T-cell (primary cell): ENCODE results near the gene DKKL1. TPM values are rescaled to one million over a fixed set of nuclear protein-coding genes. Genes with fewer than 3 reads are reported as not detected.
"Not testable (repeated sequence)": the region's sequence is repeated elsewhere in the genome, so short reads cannot be mapped to it uniquely, and the experiment has no call there.

Experiments
- ATAC-seq, 4 experiments: fragments of 200-7000 bp in 3 of 4; fragments of 150-1000 bp in 1 of 4; cut with Tn5 transposase; replicated peaks in 1 of 4; 1 replicate in 3 of 4; 2 replicates in 1 of 4; pipeline ENCODE4 v1.10.0; 2021; ENCODE audit warnings: moderate library complexity in 3 of 4, mild to moderate bottlenecking in 2 of 4, moderate number of reproducible peaks in 1 of 4
- CTCF ChIA-PET, 2 donors: fragments of 300-600 bp; sonication (Branson Sonifier 250); formaldehyde crosslinking; loops; one replicate each; lab custom pipeline; 2022; ENCODE audit warnings: antibody characterized with exemption in 2 of 2; lab: Charles Lee
- POLR2A ChIA-PET, 2 donors: fragments of 300-600 bp; sonication (Branson Sonifier 250); formaldehyde crosslinking; loops; one replicate each; lab custom pipeline; 2022; ENCODE audit warnings: antibody characterized with exemption in 2 of 2; lab: Charles Lee
- DNase-seq, 35 experiments: peaks; one replicate each; pipeline versions ENCODE4 v3.0.0 to v3.0.0-alpha.2; 2013 to 2023
- H3K27ac ChIP-seq: one replicate; pipeline ENCODE4 v1.5.1; 2013; ENCODE audit warnings: low read length
- H3K27me3 ChIP-seq, 2 experiments: replicated peaks in 1 of 2; 1 replicate in 1 of 2; 2 replicates in 1 of 2; pipeline versions ENCODE4 v1.6.1 to v1.7.0; 2013; ENCODE audit warnings: low read length in 1 of 2, mixed read lengths in 1 of 2; ENCODE audit not compliant: control insufficient read depth in 2 of 2, insufficient read depth in 2 of 2; ENCODE audit errors: extremely low read depth in 1 of 2
- H3K36me3 ChIP-seq, 2 donors: 1 replicate in 1 of 2; 2 replicates in 1 of 2; pipeline versions ENCODE4 v1.6.1 to v1.7.0; 2013; ENCODE audit warnings: low read length in 1 of 2; ENCODE audit not compliant: control insufficient read depth in 2 of 2, insufficient read depth in 1 of 2; ENCODE audit errors: extremely low read depth in 1 of 2
- H3K4me1 ChIP-seq, 2 experiments: 1 replicate in 1 of 2; 2 replicates in 1 of 2; pipeline versions ENCODE4 v1.6.1 to v1.7.0; 2013; ENCODE audit warnings: low read length in 2 of 2, mixed read lengths in 1 of 2; ENCODE audit not compliant: insufficient read depth in 2 of 2, control insufficient read depth in 1 of 2; ENCODE audit errors: extremely low read depth in 1 of 2
- H3K4me3 ChIP-seq, 2 donors: 1 replicate in 1 of 2; 2 replicates in 1 of 2; pipeline versions ENCODE4 v1.5.1 to v1.7.0; 2013; ENCODE audit warnings: mild to moderate bottlenecking in 2 of 2, low read length in 1 of 2, moderate library complexity in 1 of 2; ENCODE audit not compliant: control insufficient read depth in 1 of 2; ENCODE audit errors: extremely low read depth in 1 of 2
- H3K9me3 ChIP-seq: 2 replicates; pipeline ENCODE4 v1.7.0; 2013
- H3K27ac Mint-ChIP-seq, 2 donors: one replicate each; pipeline ENCODE4 v1.8.0; 2020 to 2021; ENCODE audit warnings: mild to moderate bottlenecking in 2 of 2, mixed read lengths in 2 of 2
- H3K27me3 Mint-ChIP-seq, 2 donors: one replicate each; pipeline ENCODE4 v1.8.0; 2021 to 2022; ENCODE audit warnings: mixed read lengths in 2 of 2
- H3K36me3 Mint-ChIP-seq: one replicate; pipeline ENCODE4 v1.8.0; 2021; ENCODE audit warnings: mixed read lengths
- H3K4me1 Mint-ChIP-seq, 3 donors: one replicate each; pipeline ENCODE4 v1.8.0; 2020 to 2022; ENCODE audit warnings: mixed read lengths in 3 of 3, mild to moderate bottlenecking in 1 of 3
- H3K4me3 Mint-ChIP-seq, 3 donors: one replicate each; pipeline ENCODE4 v1.8.0; 2020 to 2022; ENCODE audit warnings: mild to moderate bottlenecking in 3 of 3, mixed read lengths in 3 of 3, moderate library complexity in 3 of 3
- H3K9me3 Mint-ChIP-seq, 3 donors: one replicate each; pipeline ENCODE4 v1.8.0; 2020 to 2022; ENCODE audit warnings: mixed read lengths in 3 of 3
- WGBS: methylation state at CpG from one replicate; pipeline ENCODE4 v1.1.5; 2013; ENCODE audit warnings: missing lambda C conversion rate; ENCODE audit not compliant: insufficient coverage; 5-methylcytosine and 5-hydroxymethylcytosine counted together
- total RNA-seq, 35 experiments: library from RNA in 6 of 35; stranded (reverse) in 6 of 35; fragments of 120-200 nt in 1 of 35; gene quantifications; one replicate each; pipeline versions ENCODE4 v1.2.1 to v1.2.4 and lab custom pipeline; 2013 to 2026

DKKL1 gene
- total RNA-seq, 5 donors from 2014 or later (not counting 1 experiment from before 2014, with no cell fraction given), result not detected

DNA sequence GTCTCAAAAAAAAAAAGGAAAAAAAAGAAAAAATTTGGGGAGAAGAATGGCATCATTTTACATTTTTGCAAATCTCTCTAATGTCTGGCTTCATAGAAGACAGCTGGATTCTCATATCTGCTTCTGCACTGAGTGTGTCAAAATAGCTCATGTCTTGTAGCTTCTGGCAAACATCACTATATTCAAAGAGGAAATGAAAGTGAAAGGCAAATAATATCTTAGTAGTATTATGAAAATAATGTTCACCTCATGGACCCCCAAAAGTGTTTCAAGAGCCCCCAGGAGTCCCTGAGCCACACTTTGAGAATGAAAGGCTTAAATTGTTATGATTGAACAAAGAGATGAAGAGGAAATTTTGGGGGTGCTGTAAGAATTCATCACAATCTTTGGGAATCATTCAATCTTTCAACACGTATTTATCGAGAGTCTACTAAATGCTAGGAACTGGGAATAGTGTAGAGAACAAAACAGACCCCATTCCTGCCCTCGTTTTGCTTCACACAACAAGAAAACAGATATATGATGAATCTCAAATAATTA is 37.4 kb upstream of the DKKL1 start:
- H3K4me1 Mint-ChIP-seq, result peaks cover 26 to 41% (median 29%) of the 10 kb centered on the region in 3 donors
- no peaks in the 10 kb centered on the region for H3K27me3 Mint-ChIP-seq
- H3K9me3 ChIP-seq, result no peaks in the 10 kb centered on the region
- ATAC-seq (no peak), DNase-seq (no peak)
- H3K36me3 Mint-ChIP-seq, result peaks cover 32% of the 10 kb centered on the region
- no peak overlapping the region for H3K27ac ChIP-seq
- H3K9me3 Mint-ChIP-seq, result no peaks in the 10 kb centered on the region
- no peak overlapping the region for H3K27ac Mint-ChIP-seq
- peaks cover 3 to 4% of the 10 kb centered on the region in 2 experiments for H3K4me1 ChIP-seq
- no peaks in the 10 kb centered on the region for H3K27me3 ChIP-seq
- peaks cover 12 to 19% of the 10 kb centered on the region in 2 donors for H3K36me3 ChIP-seq
- ChIA-PET POLR2A (no interaction called here), CTCF (interaction anchor here in 1 of 2 donors (0.7 kb wide), 1 partner anchor 19 kb away, joined by 3 read pairs; no protein-coding TSS in a partner anchor)
- no CpG with 5 or more reads among the region's 3 CpGs for WGBS
- no peak overlapping the region for H3K4me3 ChIP-seq
- no peak overlapping the region for H3K4me3 Mint-ChIP-seq

DNA sequence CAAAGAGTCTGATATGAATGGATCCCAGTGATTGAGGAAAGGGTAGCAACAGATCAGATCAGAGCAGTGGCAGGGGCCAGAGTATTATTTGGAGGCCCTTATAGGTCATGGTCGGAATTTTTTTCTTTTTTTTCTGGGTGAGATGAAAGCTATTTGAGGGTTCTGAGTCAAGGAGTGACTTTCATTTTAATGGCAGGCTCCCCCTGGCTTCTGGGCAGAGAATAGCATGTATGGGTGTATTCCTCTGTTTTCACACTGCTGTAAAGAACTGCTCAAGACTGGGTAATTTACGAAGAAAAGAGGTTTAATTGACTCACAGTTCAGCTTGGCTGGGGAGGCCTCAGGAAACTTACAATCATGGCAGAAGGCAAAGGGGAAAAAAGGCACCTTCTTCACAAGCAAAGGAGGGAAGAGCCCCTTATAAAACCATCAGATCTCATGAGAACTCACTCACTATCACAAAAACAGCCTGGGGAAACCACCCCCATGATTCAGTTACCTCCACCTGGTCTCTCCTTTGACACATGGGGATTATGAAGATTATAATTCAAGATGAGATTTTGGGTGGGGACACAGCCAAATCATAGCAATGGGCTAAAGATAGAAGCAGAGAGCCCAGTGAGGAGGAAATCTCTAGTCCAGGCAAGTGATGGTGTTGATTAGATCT is 35.7 kb upstream of the DKKL1 start:
- Histone ChIP-seq H3K36me3 (peaks cover 16 to 19% of the 10 kb centered on the region in 2 donors), H3K9me3 (no peaks in the 10 kb centered on the region), H3K27ac (no peak overlapping the region), H3K4me3 (no peak overlapping the region), H3K27me3 (no peaks in the 10 kb centered on the region), H3K4me1 (peaks cover 9 to 20% of the 10 kb centered on the region in 2 experiments)
- WGBS, result 0% methylated on average over 1 of the region's 2 CpGs
- ChIA-PET CTCF (interaction anchor here in 1 of 2 donors (0.6 to 1.0 kb wide), 2 partner anchors 102 to 546 kb away, joined by 3 read pairs; no protein-coding TSS in a partner anchor), POLR2A (no interaction called here)
- H3K36me3 Mint-ChIP-seq, result peaks cover 30% of the 10 kb centered on the region
- H3K4me3 Mint-ChIP-seq, result no peak overlapping the region
- DNase-seq, result peak in 22 of 35 experiments; percentile 8 to 66 (median 34)
- peaks cover 42 to 59% (median 46%) of the 10 kb centered on the region in 3 donors for H3K4me1 Mint-ChIP-seq
- H3K27ac Mint-ChIP-seq, result peak overlapping the region in 1 of 2 donors; percentile 58
- no peaks in the 10 kb centered on the region for H3K27me3 Mint-ChIP-seq
- ATAC-seq, result peak in 3 of 4 experiments; percentile 46 to 56 (median 49)
- no peaks in the 10 kb centered on the region for H3K9me3 Mint-ChIP-seq

DNA sequence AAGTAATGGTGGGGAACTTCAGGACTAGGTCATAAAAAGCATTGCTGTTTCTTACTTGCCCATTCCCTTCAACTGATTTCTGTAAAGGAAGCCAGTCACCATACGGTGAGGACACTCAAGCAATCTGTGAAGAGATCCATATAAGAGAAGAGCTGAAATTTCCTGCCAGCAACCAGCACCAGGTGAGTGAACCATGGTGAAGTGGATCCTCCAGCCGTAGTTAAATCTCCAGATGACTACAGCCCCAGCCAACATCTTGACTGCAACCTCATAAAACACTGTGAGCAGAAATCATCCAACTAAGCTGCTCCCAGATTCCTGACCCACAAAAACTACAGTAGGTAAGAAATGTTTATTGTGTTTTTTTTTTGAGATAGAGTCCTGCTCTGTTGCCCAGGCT is 34.9 kb upstream of the DKKL1 start:
- DNase-seq (no peak), ATAC-seq (no peak)
- H3K4me3 ChIP-seq, result no peak overlapping the region
- ChIA-PET POLR2A (no interaction called here), CTCF (no interaction called here)
- H3K27me3 Mint-ChIP-seq, result no peaks in the 10 kb centered on the region
- H3K9me3 ChIP-seq, result no peaks in the 10 kb centered on the region
- H3K36me3 ChIP-seq, result peaks cover 16 to 19% of the 10 kb centered on the region in 2 donors
- H3K9me3 Mint-ChIP-seq, result no peaks in the 10 kb centered on the region
- 100% methylated on average over 1 of the region's 2 CpGs for WGBS
- peaks cover 49 to 64% (median 54%) of the 10 kb centered on the region in 3 donors for H3K4me1 Mint-ChIP-seq
- H3K4me3 Mint-ChIP-seq, result no peak overlapping the region
- H3K36me3 Mint-ChIP-seq, result peaks cover 27% of the 10 kb centered on the region
- H3K27me3 ChIP-seq, result no peaks in the 10 kb centered on the region
- H3K27ac ChIP-seq, result no peak overlapping the region
- H3K4me1 ChIP-seq, result peaks cover 15 to 27% of the 10 kb centered on the region in 2 experiments
- peak overlapping the region in 1 of 2 donors; percentile 58 for H3K27ac Mint-ChIP-seq

- H3K27me3 Mint-ChIP-seq, H3K4me3 ChIP-seq, H3K27me3 ChIP-seq, POLR2A ChIA-PET, ATAC-seq, H3K9me3 Mint-ChIP-seq, CTCF ChIA-PET, DNase-seq, H3K9me3 ChIP-seq: not testable (repeated sequence)
- 100% methylated on average over 1 of the region's 4 CpGs for WGBS
- H3K36me3 ChIP-seq, result peaks cover 4 to 19% of the 10 kb centered on the region in 2 donors
- peaks cover 71 to 82% (median 73%) of the 10 kb centered on the region in 3 donors for H3K4me1 Mint-ChIP-seq
- peak overlapping the region; percentile 97 to 99 for H3K27ac Mint-ChIP-seq
- peaks cover 27 to 48% of the 10 kb centered on the region in 2 experiments for H3K4me1 ChIP-seq
- peaks cover 26% of the 10 kb centered on the region for H3K36me3 Mint-ChIP-seq
- peak overlapping the region; percentile 35 for H3K27ac ChIP-seq
- peak overlapping the region in 2 of 3 donors; percentile 6 to 96 for H3K4me3 Mint-ChIP-seq
These were observed 32.5 kb upstream of the DKKL1 start for GRCh38 chr19:49331187-49331586.

DNA sequence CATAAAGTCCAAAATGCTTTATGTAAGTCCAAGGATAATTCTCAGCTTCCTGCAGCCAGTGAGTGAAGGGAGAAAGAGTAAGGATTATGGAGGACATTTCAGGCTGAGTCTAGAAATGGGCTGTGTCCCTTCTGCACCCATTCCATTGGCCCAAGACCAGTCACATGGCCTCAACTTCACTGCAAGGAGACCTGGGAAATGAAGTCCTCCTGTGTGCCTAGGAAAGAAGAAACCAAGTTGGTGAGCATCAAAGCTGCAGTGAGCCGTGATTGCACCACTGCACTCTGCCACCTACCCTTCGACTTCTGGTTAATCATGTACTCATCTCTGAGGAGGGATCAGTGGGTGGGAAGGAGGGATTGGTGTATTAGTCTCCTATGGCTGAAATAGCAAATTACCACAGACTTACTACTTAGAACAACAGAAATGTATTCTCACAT is 32.0 kb upstream of the DKKL1 start:
- DNase-seq (peak; percentile 19 to 83 (median 60)), ATAC-seq (peak; percentile 56 to 73 (median 58))
- no peaks in the 10 kb centered on the region for H3K9me3 Mint-ChIP-seq
- H3K4me1 ChIP-seq, result peaks cover 29 to 53% of the 10 kb centered on the region in 2 experiments
- H3K27me3 Mint-ChIP-seq, result no peaks in the 10 kb centered on the region
- peaks cover 29% of the 10 kb centered on the region for H3K36me3 Mint-ChIP-seq
- CTCF ChIA-PET, result interaction anchor here in 1 of 2 donors (0.6 kb wide), 1 partner anchor 37 kb away, joined by 3 read pairs; no protein-coding TSS in a partner anchor
- peak overlapping the region; percentile 6 to 96 (median 34) for H3K4me3 Mint-ChIP-seq
- H3K27ac Mint-ChIP-seq, result peak overlapping the region; percentile 97 to 99
- peaks cover 73 to 84% (median 78%) of the 10 kb centered on the region in 3 donors for H3K4me1 Mint-ChIP-seq
- H3K36me3 ChIP-seq, result peaks cover 4 to 19% of the 10 kb centered on the region in 2 donors
- H3K4me3 ChIP-seq, result no peak overlapping the region
- WGBS, result no CpG with 5 or more reads among the region's 2 CpGs
- no peaks in the 10 kb centered on the region for H3K27me3 ChIP-seq
- peak overlapping the region; percentile 35 for H3K27ac ChIP-seq
- no peaks in the 10 kb centered on the region for H3K9me3 ChIP-seq
- POLR2A ChIA-PET, result no interaction called here

DNA sequence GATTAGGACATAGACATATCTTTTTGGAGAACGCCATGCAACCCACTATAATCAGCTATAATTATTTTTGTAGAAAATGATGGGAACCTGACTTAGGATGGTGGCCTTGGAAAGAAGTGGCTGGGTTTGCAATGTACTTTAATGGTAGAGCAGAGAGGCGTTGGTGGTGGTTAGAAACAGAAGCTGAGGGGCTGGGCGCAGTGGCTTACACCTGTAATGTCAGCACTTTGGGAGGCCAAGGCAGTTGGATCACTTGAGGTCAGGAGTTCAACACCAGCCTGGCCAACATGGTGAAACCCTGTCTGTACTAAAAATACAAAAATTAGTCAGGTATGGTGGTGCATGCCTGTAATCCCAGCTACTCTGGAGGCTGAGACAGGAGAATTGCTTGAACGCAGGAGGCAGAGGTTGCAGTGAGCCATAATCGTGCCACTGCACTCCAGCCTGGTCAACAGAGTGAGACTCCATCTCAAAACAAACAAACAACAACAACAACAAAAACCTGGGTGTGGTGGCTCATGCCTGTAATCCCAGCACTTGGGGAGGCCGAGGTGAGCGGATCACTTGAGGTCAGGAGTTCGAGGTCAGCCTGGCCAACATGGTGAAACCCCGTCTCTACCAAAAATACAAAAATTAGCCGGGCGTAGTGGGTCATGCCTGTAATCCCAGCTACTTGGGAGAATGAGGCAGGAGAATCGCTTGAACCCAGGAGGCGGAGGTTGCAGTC is 30.8 kb upstream of the DKKL1 start:
- H3K9me3 ChIP-seq, ATAC-seq, H3K27me3 ChIP-seq, POLR2A ChIA-PET, H3K4me3 ChIP-seq, H3K9me3 Mint-ChIP-seq, H3K27me3 Mint-ChIP-seq, DNase-seq: not testable (repeated sequence)
- WGBS, result 96% methylated on average over 6 of the region's 13 CpGs
- Histone ChIP-seq H3K36me3 (peaks cover 4 to 31% of the 10 kb centered on the region in 2 donors), H3K4me1 (peaks cover 40 to 65% of the 10 kb centered on the region in 2 experiments), H3K27ac (peak overlapping the region; percentile 90)
- peak overlapping the region; percentile 97 to 99 for H3K27ac Mint-ChIP-seq
- peaks cover 32% of the 10 kb centered on the region for H3K36me3 Mint-ChIP-seq
- peak overlapping the region in 2 of 3 donors; percentile 82 to 96 for H3K4me3 Mint-ChIP-seq
- CTCF ChIA-PET, result interaction anchor here in 1 of 2 donors (0.6 kb wide), 1 partner anchor 1126 kb away, joined by 4 read pairs; no protein-coding TSS in a partner anchor
- peaks cover 77 to 88% (median 83%) of the 10 kb centered on the region in 3 donors for H3K4me1 Mint-ChIP-seq
